Measurements from ENCODE around the gene BPIFB4.

The BPIFB4 gene

GRCh38 chr20:33132513-33133372, 53.3 kb downstream of the BPIFB4 start:
- intact Hi-C loops (cut with DNase I): no loop called here
- no peak for DNase-seq

DNA sequence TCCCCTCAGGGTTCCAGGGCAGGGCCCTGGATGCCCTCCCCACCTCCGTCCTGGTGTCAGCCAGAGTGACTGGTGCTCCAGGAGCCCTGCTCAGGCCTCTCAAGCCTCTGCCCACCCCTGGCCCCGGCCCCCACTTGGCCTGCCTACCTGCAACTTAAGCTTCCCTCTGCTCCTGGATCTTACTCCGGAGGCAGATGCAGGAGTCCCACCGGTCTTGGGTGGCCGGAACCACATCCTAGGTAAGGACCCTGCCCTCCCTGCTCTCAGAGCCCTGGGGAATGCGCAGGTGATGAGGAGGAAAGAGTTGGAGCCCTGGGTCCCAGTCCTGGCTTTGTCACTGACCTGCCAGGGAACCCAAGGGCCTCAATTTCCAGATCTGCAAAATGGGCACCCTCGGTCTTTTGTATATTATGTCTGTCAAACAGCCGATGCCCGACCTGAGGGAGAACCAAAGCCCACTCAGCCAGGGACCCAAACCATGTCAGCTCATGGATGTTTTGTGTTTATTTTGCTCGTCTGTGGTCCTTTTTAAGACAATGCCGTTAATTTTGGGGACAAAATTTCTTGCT, 54.0 kb downstream of the BPIFB4 start:
- intact Hi-C loops (cut with DNase I): no loop called here
- DNase-seq: no peak

GRCh38 chr20:33137195-33137594, 57.8 kb downstream of the BPIFB4 start:
- intact Hi-C loops (cut with DNase I): no loop called here
- no peak for DNase-seq

DNA sequence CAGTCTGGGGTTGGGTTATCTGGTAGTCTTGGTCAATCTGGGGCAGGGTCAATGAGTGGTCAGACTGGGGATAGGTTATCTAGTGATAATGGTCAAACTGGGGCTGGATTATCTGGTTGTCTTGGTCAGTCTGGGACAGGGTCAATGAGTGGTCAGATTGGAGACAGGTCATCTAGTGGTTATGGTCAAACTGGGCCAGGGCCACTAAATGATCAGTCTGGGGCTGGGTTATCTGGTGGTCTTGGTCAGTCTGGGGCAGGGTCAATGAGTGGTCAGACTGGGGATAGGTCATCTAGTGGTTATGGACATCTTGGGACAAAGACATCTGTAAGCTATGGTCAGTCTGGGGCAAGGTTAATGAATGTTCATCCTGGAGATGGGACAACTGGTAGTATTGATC, 60.0 kb downstream of the BPIFB4 start:
- intact Hi-C loops (cut with DNase I): no loop called here
- no peak for DNase-seq

DNA sequence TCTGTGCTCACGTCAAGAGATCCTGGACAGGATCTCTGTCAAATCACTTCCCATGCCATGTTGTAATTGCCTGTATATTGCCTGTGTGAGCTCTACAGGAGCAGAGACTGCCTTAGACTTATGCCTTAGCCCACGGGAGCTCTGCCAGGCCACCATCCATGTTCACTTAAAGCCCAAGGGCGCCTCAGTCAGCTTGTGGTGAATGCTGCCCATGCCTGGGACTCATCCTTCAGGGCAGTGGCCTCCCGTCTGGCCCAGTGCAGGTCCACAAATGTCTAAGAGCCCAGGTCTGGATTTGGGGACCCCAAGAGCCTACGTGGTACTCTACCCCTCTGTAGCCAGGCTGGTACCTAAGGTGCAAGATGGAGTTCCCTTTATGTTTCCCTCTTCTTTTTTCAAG, 66.1 kb downstream of the BPIFB4 start:
- DNase-seq: no peak
- intact Hi-C loops (cut with DNase I): no loop called here

- intact Hi-C loops (cut with DNase I): no loop called here
- DNase-seq: no peak
Observed at GRCh38 chr20:33147299-33147698, 67.9 kb downstream of the BPIFB4 start.

DNA sequence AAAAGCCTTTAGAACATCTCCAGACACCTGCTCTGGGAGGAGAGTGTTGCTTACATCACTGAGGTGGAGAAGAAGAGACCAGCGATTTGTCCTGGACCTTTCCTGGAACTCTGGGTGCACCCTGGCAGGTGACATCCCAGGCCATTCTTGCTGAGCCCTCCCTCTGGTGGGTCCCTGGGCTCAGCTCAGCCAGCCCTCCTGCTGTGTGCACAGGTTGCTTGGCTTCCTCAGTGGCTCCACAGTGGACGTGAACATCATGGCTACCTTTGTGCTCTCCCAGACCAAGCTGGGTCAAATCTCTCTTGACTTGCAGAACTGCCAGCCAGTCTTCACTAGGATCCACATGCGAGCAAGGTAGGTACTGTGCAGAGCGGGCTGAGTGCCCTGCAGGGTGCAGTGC, 68.6 kb downstream of the BPIFB4 start:
- intact Hi-C loops (cut with DNase I): no loop called here
- DNase-seq: no peak

DNA sequence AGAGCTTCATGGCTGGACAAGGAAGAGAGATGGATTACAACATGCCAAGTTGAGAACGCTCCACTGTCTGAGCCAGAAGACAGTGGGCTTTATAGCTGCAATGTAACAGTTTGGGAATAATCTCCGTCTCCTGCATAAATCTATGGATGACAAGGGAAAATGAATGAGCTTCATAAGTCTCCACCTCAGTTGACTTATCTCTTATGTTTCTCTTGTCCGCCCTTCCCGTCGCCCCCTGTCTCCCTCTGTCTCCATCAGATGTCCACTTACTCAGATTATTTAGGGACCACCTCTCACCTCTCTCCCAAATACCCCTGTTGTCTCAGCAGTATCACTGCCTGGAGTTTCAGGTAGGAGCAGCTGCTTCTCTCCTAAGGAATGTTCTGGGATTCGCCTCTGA, 74.8 kb downstream of the BPIFB4 start:
- no peak for DNase-seq
- intact Hi-C loops (cut with DNase I): no loop called here

GRCh38 chr20:33158637-33159385, 79.4 kb downstream of the BPIFB4 start:
- DNase-seq: no peak
- intact Hi-C loops (cut with DNase I): no loop called here

DNA sequence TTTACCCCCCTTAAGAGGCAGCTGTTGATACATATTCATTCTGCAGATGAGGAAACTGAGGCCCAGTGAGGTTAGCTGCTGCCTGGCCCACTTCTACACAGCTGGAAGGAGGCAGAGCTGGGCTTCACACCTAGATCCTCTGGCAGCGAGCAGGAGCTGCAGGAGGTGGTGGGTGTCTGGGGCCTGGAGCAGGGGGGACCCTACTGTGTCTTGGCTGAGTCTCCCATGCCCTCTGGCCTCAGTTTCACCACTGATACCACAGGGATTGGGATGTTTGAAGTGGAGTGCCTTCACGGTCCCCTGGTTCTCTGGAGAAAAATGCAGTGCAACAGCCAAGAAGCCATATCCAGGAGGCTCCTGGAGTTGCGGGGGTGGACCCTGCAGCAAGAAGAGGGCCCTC, 80.3 kb downstream of the BPIFB4 start:
- intact Hi-C loops (cut with DNase I): no loop called here
- no peak for DNase-seq

DNA sequence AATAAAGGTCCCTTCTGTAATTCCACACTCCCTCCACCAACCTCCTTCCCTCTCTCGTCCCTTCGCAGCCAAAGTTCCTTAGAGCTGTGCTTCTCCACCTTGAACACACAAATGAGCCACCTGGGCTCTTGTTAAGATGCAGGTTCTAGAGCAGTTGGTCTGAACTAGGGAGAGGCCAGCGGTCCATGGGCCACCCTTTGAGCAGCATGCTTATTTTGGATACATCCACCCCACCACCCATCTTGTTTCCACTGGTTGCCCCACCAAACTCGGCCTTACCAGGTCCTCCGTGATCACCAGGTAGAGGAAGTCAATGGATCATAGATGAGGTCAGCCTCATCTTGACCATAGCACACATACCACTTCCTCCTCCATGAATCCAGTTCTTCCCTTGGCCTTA, 81.2 kb downstream of the BPIFB4 start:
- intact Hi-C loops (cut with DNase I): no loop called here
- DNase-seq: no peak
